ENCODE data around the gene KYAT1. TPM values are rescaled to one million over a fixed set of nuclear protein-coding genes. Genes with fewer than 3 reads are reported as not detected.

Gene KYAT1
- total and polyA plus RNA-seq, 2 of the 8 experiments (the other 6 are each of a cell fraction or from before 2014, with no cell fraction given): 30.4 to 42.2 TPM

DNA sequence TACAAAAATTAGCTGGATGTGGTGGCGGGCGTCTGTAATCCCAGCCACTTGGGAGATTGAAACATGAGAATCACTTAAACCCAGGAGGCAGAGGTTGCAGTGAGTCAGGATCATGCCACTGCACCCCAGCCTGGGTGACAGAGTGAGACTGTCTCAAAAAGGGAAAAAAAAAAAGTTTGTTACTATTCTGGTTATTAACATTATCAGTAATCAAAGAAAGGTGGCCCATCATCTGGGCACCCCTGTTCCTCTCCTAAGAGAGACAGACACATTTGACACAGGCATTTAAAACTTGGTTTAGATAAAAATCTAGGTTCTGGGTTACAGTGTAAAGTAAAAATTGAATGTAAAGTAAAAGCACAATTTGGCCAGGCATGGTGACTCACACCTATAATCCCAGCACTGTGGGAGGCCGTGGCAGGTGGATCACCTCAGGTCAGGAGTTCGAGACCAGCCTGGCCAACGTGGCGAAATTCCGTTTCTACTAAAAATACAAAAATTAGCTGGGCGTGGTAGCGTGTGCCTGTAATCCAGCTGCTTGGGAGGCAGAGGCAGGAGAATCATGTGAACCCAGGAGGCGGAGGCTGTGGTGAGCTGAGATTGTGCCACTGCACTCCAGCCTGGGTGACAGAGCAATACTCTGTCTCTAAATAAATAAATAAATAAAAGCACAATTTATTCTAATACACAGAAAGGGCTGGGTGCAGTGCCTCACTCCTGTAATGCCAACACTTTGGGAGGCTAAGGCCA lies 22.3 kb upstream of the KYAT1 start:
- Histone ChIP-seq H2BK12ac (ENCODE audit: low read depth, low read length) (no peak overlapping the region), H3K79me1 (ENCODE audit: low read depth, low read length) (peaks cover 6% of the 10 kb centered on the region), H2AFZ (ENCODE audit: low read length) (no peak overlapping the region), H3K27ac (ENCODE audit: low read depth, low read length) (no peak overlapping the region), H3K4me2 (ENCODE audit: insufficient read depth in 1 of 2, low read depth in 2 of 2, low read length in 2 of 2) (no peak overlapping the region), H3K4me1 (replicated peaks in 1 of 4; ENCODE audit: control insufficient read depth in 3 of 4, insufficient read depth in 4 of 4, low read length in 3 of 4) (no peaks in the 10 kb centered on the region), H3K56ac (replicated peaks; ENCODE audit: insufficient read length, low read depth, low read length) (no peak overlapping the region), H4K8ac (ENCODE audit: extremely low read depth, insufficient read depth, low read length) (no peak overlapping the region), H3K23ac (ENCODE audit: insufficient read length) (no peak overlapping the region), H3K79me2 (ENCODE audit: control insufficient read depth in 1 of 2, insufficient read depth in 2 of 2, low read length in 2 of 2) (peaks cover 3 to 55% of the 10 kb centered on the region in 2 experiments; a peak in 3 of 4 replicates), H2BK15ac (ENCODE audit: low read length) (no peak overlapping the region), H3K9ac (replicated peaks in 1 of 4; ENCODE audit: extremely low read depth in 1 of 4, low read depth in 3 of 4, low read length in 3 of 4) (no peak overlapping the region), H4K20me1 (replicated peaks in 1 of 2; ENCODE audit: control insufficient read depth in 1 of 2, insufficient read depth in 2 of 2, low read length in 2 of 2) (peaks cover 6 to 19% of the 10 kb centered on the region in 2 experiments), H2BK20ac (ENCODE audit: low read length) (no peak overlapping the region), H3K14ac (ENCODE audit: insufficient read length) (no peak overlapping the region), H3K4ac (replicated peaks; ENCODE audit: insufficient read length, low read depth, low read length) (no peak overlapping the region), H3K27me3 (replicated peaks in 1 of 4; ENCODE audit: control insufficient read depth in 3 of 4, extremely low read depth in 1 of 4, insufficient read depth in 3 of 4, low read length in 3 of 4) (no peaks in the 10 kb centered on the region), H4K91ac (replicated peaks; ENCODE audit: insufficient read length, low read length) (no peak overlapping the region), H3K36me3 (ENCODE audit: control insufficient read depth in 2 of 4, insufficient read depth in 4 of 4, low read length in 3 of 4) (peaks cover 11 to 24% (median 21%) of the 10 kb centered on the region in 4 experiments; a peak in 6 of 8 replicates), H3K4me3 (ENCODE audit: extremely low read depth in 1 of 4, insufficient read depth in 2 of 4, low read depth in 3 of 4, low read length in 4 of 4) (no peak overlapping the region), H3K23me2 (ENCODE audit: low read depth, low read length) (no peaks in the 10 kb centered on the region), H3K18ac (ENCODE audit: extremely low read depth, low read length) (no peak overlapping the region), H2BK120ac (replicated peaks; ENCODE audit: low read depth, low read length) (no peak overlapping the region), H2AK5ac (ENCODE audit: low read depth, low read length) (no peak overlapping the region), H4K5ac (ENCODE audit: insufficient read length, low read depth, low read length) (no peak overlapping the region), H3K9me3 (ENCODE audit: insufficient read depth in 2 of 2, low read depth in 1 of 2, low read length in 1 of 2) (no peaks in the 10 kb centered on the region), H2BK5ac (ENCODE audit: low read depth, low read length) (no peak overlapping the region)
- 92% methylated on average over 10 of the region's 10 CpGs; no CpG with 5 or more reads in 1 of the 2 experiments for WGBS, 2 experiments (ENCODE audit: extremely low coverage in 1 of 2, insufficient coverage in 1 of 2, insufficient read length in 1 of 2, insufficient replicate concordance in 2 of 2, low coverage in 1 of 2, low lambda C conversion rate in 2 of 2, missing lambda C conversion rate in 1 of 2)
- FAIRE-seq (no peak), DNase-seq (ENCODE audit: low read depth in 1 of 2, low spot score in 2 of 2) (no peak)
- ChIA-PET CTCF (ENCODE audit: partially characterized antibody) (interaction anchor here (1.0 kb wide), 1 partner anchor 21 kb away, joined by 3 read pairs; no protein-coding TSS in a partner anchor), POLR2A (ENCODE audit: partially characterized antibody) (interaction anchor here (1.0 to 1.5 kb wide), 2 partner anchors 14 to 16 kb away, joined by 3 read pairs; no protein-coding TSS in a partner anchor)
- no peak for TF ChIP-seq RNF2 (IDR thresholded peaks at IDR 0.05; ENCODE audit: borderline replicate concordance, low read depth, low read length, missing control alignments, poor library complexity, severe bottlenecking)
- TF ChIP-seq CHD1 (IDR thresholded peaks at IDR 0.05; ENCODE audit: low read depth, low read length): no peak
- TF ChIP-seq GTF2F1 (IDR thresholded peaks at IDR 0.05; ENCODE audit: borderline replicate concordance, low read depth, low read length): no peak
- TF ChIP-seq TEAD4 (IDR thresholded peaks at IDR 0.05; ENCODE audit: low read depth, low read length): no peak
- TF ChIP-seq NRF1 (IDR thresholded peaks at IDR 0.05; ENCODE audit: low read depth, low read length): no peak
- TF ChIP-seq KDM4A (IDR thresholded peaks at IDR 0.05; ENCODE audit: low read depth, low read length, severe bottlenecking): no peak
- TF ChIP-seq, protein P1, sequence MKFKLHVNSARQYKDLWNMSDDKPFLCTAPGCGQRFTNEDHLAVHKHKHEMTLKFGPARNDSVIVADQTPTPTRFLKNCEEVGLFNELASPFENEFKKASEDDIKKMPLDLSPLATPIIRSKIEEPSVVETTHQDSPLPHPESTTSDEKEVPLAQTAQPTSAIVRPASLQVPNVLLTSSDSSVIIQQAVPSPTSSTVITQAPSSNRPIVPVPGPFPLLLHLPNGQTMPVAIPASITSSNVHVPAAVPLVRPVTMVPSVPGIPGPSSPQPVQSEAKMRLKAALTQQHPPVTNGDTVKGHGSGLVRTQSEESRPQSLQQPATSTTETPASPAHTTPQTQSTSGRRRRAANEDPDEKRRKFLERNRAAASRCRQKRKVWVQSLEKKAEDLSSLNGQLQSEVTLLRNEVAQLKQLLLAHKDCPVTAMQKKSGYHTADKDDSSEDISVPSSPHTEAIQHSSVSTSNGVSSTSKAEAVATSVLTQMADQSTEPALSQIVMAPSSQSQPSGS (IDR thresholded peaks at IDR 0.05; ENCODE audit: low read length): no peak
- TF ChIP-seq KDM1A (IDR thresholded peaks at IDR 0.05; ENCODE audit: borderline replicate concordance, low read length): no peak
- TF ChIP-seq SP1 (IDR thresholded peaks at IDR 0.05; ENCODE audit: low read depth, low read length): no peak

Measured in H1 (cell line).